ENCODE data around the gene GDPD4.

Gene GDPD4

GRCh38 chr11:77207019-77207485 lies 94.4 kb downstream of the GDPD4 start:
- TF ChIP-seq CTCF (IDR thresholded peaks at IDR 0.05): no peak

- no peak for TF ChIP-seq CTCF (IDR thresholded peaks at IDR 0.05)
Measured at GRCh38 chr11:77206264-77207018, 95.0 kb downstream of the GDPD4 start.

DNA sequence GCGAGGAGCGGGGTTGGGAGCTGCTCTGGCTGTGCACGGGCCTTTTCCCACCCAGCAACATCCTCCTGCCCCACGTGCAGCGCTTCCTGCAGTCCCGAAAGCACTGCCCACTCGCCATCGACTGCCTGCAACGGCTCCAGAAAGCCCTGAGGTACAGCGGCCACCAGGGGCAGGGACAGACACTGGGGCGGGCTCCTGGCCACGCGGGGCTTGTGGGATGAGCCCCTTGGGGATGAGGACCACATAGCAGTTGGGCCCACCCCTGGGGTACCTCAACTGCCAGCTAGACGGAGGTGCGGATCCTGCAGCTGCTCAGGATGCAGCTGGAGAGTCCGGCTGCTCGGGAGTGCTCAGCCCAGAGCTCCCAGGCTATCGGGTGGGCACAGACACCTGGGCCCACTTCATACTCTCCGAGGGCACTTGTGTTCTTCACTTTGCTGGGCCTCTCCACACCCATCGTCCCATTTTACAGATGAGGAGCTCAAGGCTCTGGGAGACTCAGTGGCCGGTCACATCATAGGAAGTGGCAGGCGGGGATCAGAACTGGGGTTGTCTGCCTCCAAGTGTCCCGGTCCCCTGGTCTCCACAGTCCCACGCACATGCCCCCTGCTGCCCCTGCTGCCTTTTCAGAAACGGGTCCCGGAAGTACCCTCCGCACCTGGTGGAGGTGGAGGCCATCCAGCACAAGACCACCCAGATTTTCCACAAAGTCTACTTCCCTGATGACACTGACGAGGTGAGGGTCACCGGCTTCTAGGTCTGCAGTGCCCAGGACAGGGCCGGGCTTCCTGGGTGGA lies 95.8 kb downstream of the GDPD4 start:
- TF ChIP-seq CTCF (IDR thresholded peaks at IDR 0.05): no peak

DNA sequence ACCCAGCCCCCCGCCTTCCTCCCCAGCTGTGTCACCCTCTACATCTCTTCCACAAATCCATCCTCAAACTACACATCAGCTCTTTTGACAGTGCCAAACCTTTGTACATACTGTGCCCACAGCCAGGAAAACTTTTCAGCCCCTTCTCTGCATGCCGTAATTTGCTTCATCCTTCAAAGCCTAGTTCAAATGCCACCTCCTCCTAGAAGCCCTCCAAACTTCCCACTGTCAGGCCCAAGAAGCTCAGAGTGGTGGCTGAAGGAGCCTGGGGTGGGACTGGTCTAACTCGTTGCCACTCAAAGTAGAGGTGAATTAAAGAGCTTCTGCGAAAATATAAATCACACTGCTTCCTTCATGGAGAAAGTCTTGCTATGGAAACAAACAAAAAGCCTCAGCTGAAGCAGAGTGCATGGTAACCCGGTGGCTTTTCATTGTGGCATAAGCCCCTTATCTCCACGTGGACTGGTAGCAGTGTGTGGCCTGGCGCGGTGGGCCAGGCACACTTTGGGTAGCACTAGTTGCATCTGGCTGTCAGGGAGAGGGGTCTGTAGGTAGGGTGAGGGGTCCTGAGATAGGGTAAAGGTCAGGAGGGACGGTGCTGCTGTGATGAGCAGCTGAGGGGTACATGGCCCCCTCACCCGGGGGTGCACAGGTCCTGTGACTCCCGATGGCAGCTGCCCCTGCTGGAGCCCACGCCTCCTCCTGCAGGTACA lies 96.6 kb downstream of the GDPD4 start:
- TF ChIP-seq CTCF (IDR thresholded peaks at IDR 0.05): no peak

- TF ChIP-seq CTCF (IDR thresholded peaks at IDR 0.05): no peak
Measured at GRCh38 chr11:77203901-77204753, 97.4 kb downstream of the GDPD4 start.

GRCh38 chr11:77202941-77203900 lies 98.3 kb downstream of the GDPD4 start:
- TF ChIP-seq CTCF (IDR thresholded peaks at IDR 0.05): no peak
